ENCODE data around the gene S100PBP.

The S100PBP gene

GRCh38 chr1:32772281-32773017, 45.0 kb upstream of the S100PBP start:
- Histone ChIP-seq H3F3A (ENCODE audit: low read depth) (no peaks in the 10 kb centered on the region), H3K9me3 (ENCODE audit: insufficient read depth, low read depth, low read length) (no peaks in the 10 kb centered on the region), H3K4me1 (ENCODE audit: insufficient read depth, low read length, poor library complexity, severe bottlenecking) (no peaks in the 10 kb centered on the region), H3K4me3 (ENCODE audit: low read length, poor library complexity, severe bottlenecking) (no peak overlapping the region), H3K4me2 (ENCODE audit: low read depth, low read length, poor library complexity, severe bottlenecking) (no peak overlapping the region), H3K79me2 (ENCODE audit: insufficient read depth, low read length) (no peaks in the 10 kb centered on the region), H3K9ac (ENCODE audit: low read depth, low read length, poor library complexity, severe bottlenecking) (no peak overlapping the region), H3K36me3 (ENCODE audit: insufficient read depth, low read length) (peaks cover 34% of the 10 kb centered on the region), H2AFZ (ENCODE audit: low read length) (no peak overlapping the region), H4K20me1 (ENCODE audit: insufficient read depth, low read length, poor library complexity, severe bottlenecking) (peaks cover 2% of the 10 kb centered on the region), H3K27me3 (ENCODE audit: insufficient read depth, low read length, poor library complexity, severe bottlenecking) (no peaks in the 10 kb centered on the region), H3K9me2 (replicated peaks; ENCODE audit: low read depth, low read length) (no peaks in the 10 kb centered on the region)
- TF ChIP-seq EZH2phosphoT487 (IDR thresholded peaks at IDR 0.05; ENCODE audit: borderline replicate concordance) (no peak), CTCF (conservative IDR thresholded peaks at IDR 0.05; ENCODE audit: low read length) (no peak)

GRCh38 chr1:32773018-32773763, 44.3 kb upstream of the S100PBP start:
- H3K9me2 ChIP-seq (replicated peaks; ENCODE audit: low read depth, low read length) = no peaks in the 10 kb centered on the region
- H3K4me3 ChIP-seq (ENCODE audit: low read length, poor library complexity, severe bottlenecking) = no peak overlapping the region
- no peaks in the 10 kb centered on the region for H3K9me3 ChIP-seq (ENCODE audit: insufficient read depth, low read depth, low read length)
- H3K27me3 ChIP-seq (ENCODE audit: insufficient read depth, low read length, poor library complexity, severe bottlenecking) = no peaks in the 10 kb centered on the region
- H3F3A ChIP-seq (ENCODE audit: low read depth) = no peaks in the 10 kb centered on the region
- peaks cover 2% of the 10 kb centered on the region for H4K20me1 ChIP-seq (ENCODE audit: insufficient read depth, low read length, poor library complexity, severe bottlenecking)
- H3K79me2 ChIP-seq (ENCODE audit: insufficient read depth, low read length) = no peaks in the 10 kb centered on the region
- H3K4me2 ChIP-seq (ENCODE audit: low read depth, low read length, poor library complexity, severe bottlenecking) = no peak overlapping the region
- H2AFZ ChIP-seq (ENCODE audit: low read length) = no peak overlapping the region
- no peaks in the 10 kb centered on the region for H3K4me1 ChIP-seq (ENCODE audit: insufficient read depth, low read length, poor library complexity, severe bottlenecking)
- TF ChIP-seq EZH2phosphoT487 (IDR thresholded peaks at IDR 0.05; ENCODE audit: borderline replicate concordance) = no peak
- peak; percentile 97 for TF ChIP-seq CTCF (conservative IDR thresholded peaks at IDR 0.05; ENCODE audit: low read length)
- peaks cover 42% of the 10 kb centered on the region for H3K36me3 ChIP-seq (ENCODE audit: insufficient read depth, low read length)
- no peak overlapping the region for H3K9ac ChIP-seq (ENCODE audit: low read depth, low read length, poor library complexity, severe bottlenecking)

- Histone ChIP-seq H3K27me3 (ENCODE audit: insufficient read depth, low read length, poor library complexity, severe bottlenecking) (no peaks in the 10 kb centered on the region), H3F3A (ENCODE audit: low read depth) (no peaks in the 10 kb centered on the region), H2AFZ (ENCODE audit: low read length) (no peak overlapping the region), H3K4me2 (ENCODE audit: low read depth, low read length, poor library complexity, severe bottlenecking) (no peak overlapping the region), H3K9me3 (ENCODE audit: insufficient read depth, low read depth, low read length) (no peaks in the 10 kb centered on the region), H3K9ac (ENCODE audit: low read depth, low read length, poor library complexity, severe bottlenecking) (no peak overlapping the region), H3K9me2 (replicated peaks; ENCODE audit: low read depth, low read length) (no peaks in the 10 kb centered on the region), H4K20me1 (ENCODE audit: insufficient read depth, low read length, poor library complexity, severe bottlenecking) (peaks cover 2% of the 10 kb centered on the region), H3K4me3 (ENCODE audit: low read length, poor library complexity, severe bottlenecking) (no peak overlapping the region), H3K4me1 (ENCODE audit: insufficient read depth, low read length, poor library complexity, severe bottlenecking) (no peaks in the 10 kb centered on the region), H3K79me2 (ENCODE audit: insufficient read depth, low read length) (no peaks in the 10 kb centered on the region), H3K36me3 (ENCODE audit: insufficient read depth, low read length) (peaks cover 44% of the 10 kb centered on the region)
- TF ChIP-seq EZH2phosphoT487 (IDR thresholded peaks at IDR 0.05; ENCODE audit: borderline replicate concordance) (no peak), CTCF (conservative IDR thresholded peaks at IDR 0.05; ENCODE audit: low read length) (no peak)
These were observed 43.5 kb upstream of the S100PBP start for GRCh38 chr1:32773764-32774463.

Data from Loucy (cell line).